Thyroid gland (tissue), 4 donors: ENCODE results near the gene FAM120AOS. TPM values are rescaled to one million over a fixed set of nuclear protein-coding genes. Genes with fewer than 3 reads are reported as not detected.

Experiments
- DNase-seq, 2 donors: peaks; one replicate each; pipeline ENCODE4 v3.0.0-alpha.2; 2019
- H3K27ac ChIP-seq, 3 donors: fragments of 200-600 bp; sonication (generic); 1 replicate in 2 of 3; 2 replicates in 1 of 3; pipeline ENCODE4 v1.5.1; 2016 to 2019; ENCODE audit warnings: mild to moderate bottlenecking in 1 of 3, moderate library complexity in 1 of 3
- H3K27me3 ChIP-seq: fragments of 200-600 bp; sonication (generic); one replicate; pipeline ENCODE4 v1.5.1; 2019
- H3K36me3 ChIP-seq, 2 donors: fragments of 200-600 bp; sonication (generic); one replicate each; pipeline ENCODE4 v1.5.1; 2016 to 2019
- H3K4me1 ChIP-seq, 2 donors: fragments of 200-600 bp; sonication (generic); one replicate each; pipeline ENCODE4 v1.5.1; 2017 to 2019
- H3K4me3 ChIP-seq, 3 donors: fragments of 200-600 bp; sonication (generic); replicated peaks in 1 of 3; 1 replicate in 2 of 3; 2 replicates in 1 of 3; pipeline ENCODE4 v1.5.1; 2016; ENCODE audit warnings: mild to moderate bottlenecking in 1 of 3
- H3K9me3 ChIP-seq: fragments of 200-600 bp; sonication (generic); one replicate; pipeline ENCODE4 v1.5.1; 2017
- CTCF ChIP-seq, 6 experiments: fragments of 200-600 bp in 3 of 6; fragments of 450-650 bp in 3 of 6; sonication (generic) in 3 of 6; IDR thresholded peaks; one replicate each; pipeline ENCODE4 v1.5.1; 2016 to 2019; ENCODE audit warnings: antibody characterized with exemption in 6 of 6, mild to moderate bottlenecking in 2 of 6, inconsistent platforms in 1 of 6, moderate library complexity in 1 of 6
- POLR2A ChIP-seq, 2 donors: fragments of 450-650 bp; IDR thresholded peaks; one replicate each; pipeline ENCODE4 v1.6.1; 2017; ENCODE audit warnings: antibody characterized with exemption in 2 of 2, mild to moderate bottlenecking in 2 of 2, moderate library complexity in 1 of 2
- WGBS, 2 donors: methylation state at CpG; one replicate each; pipeline ENCODE4 v1.1.5; 2017; 5-methylcytosine and 5-hydroxymethylcytosine counted together
- intact Hi-C: fragments of 100-400 bp; cut with DNase I; formaldehyde crosslinking; loops from one replicate; pipeline ENCODE4 v1.15.1; 2023
- total RNA-seq, 4 donors: library from RNA; depleted of rRNA; stranded (reverse); fragments of >200 nt; gene quantifications; one replicate each; pipeline ENCODE4 v1.2.3, GENCODE V29; 2016

The FAM120AOS gene
- total RNA-seq, 4 donors from 2014 or later: 68.5 to 92.7 (median 80.8) TPM

- no peak overlapping the region for H3K27ac ChIP-seq
- H3K4me1 ChIP-seq: peaks cover 51 to 72% of the 10 kb centered on the region in 2 donors
- H3K9me3 ChIP-seq: no peaks in the 10 kb centered on the region
- no peaks in the 10 kb centered on the region for H3K27me3 ChIP-seq
- TF ChIP-seq POLR2A (IDR thresholded peaks at IDR 0.05) (no peak), CTCF (IDR thresholded peaks at IDR 0.05) (no peak)
- WGBS, 2 donors: 94 to 96% methylated on average over 6 of the region's 6 CpGs
- no peak overlapping the region for H3K4me3 ChIP-seq
- intact Hi-C loops: no loop called here
- H3K36me3 ChIP-seq: no peaks in the 10 kb centered on the region
- no peak for DNase-seq
Observed at GRCh38 chr9:93465855-93466254, 12.5 kb upstream of the FAM120AOS start.

- no peaks in the 10 kb centered on the region for H3K9me3 ChIP-seq
- peak overlapping the region in 2 of 3 donors; percentile 8 to 10 for H3K27ac ChIP-seq
- 64 to 67% methylated on average over 2 of the region's 2 CpGs for WGBS, 2 donors
- no peaks in the 10 kb centered on the region for H3K36me3 ChIP-seq
- H3K27me3 ChIP-seq: no peaks in the 10 kb centered on the region
- no peak for TF ChIP-seq POLR2A (IDR thresholded peaks at IDR 0.05)
- no peak for TF ChIP-seq CTCF (IDR thresholded peaks at IDR 0.05)
- DNase-seq: no peak
- intact Hi-C loops: no loop called here
- H3K4me3 ChIP-seq: no peak overlapping the region
- H3K4me1 ChIP-seq: peaks cover 55 to 77% of the 10 kb centered on the region in 2 donors
Observed at GRCh38 chr9:93464876-93465275, 11.5 kb upstream of the FAM120AOS start.

GRCh38 chr9:93464395-93464794, 11.0 kb upstream of the FAM120AOS start:
- Histone ChIP-seq H3K27ac (peak overlapping the region in 1 of 3 donors; percentile 10), H3K4me3 (no peak overlapping the region), H3K4me1 (peaks cover 59 to 77% of the 10 kb centered on the region in 2 donors), H3K36me3 (no peaks in the 10 kb centered on the region), H3K9me3 (no peaks in the 10 kb centered on the region), H3K27me3 (no peaks in the 10 kb centered on the region)
- intact Hi-C loops: no loop called here
- no peak for DNase-seq
- 62 to 64% methylated on average over 3 of the region's 3 CpGs for WGBS, 2 donors
- TF ChIP-seq CTCF (IDR thresholded peaks at IDR 0.05) (no peak), POLR2A (IDR thresholded peaks at IDR 0.05) (no peak)

GRCh38 chr9:93463638-93464248, 10.4 kb upstream of the FAM120AOS start:
- no peaks in the 10 kb centered on the region for H3K36me3 ChIP-seq
- H3K4me1 ChIP-seq: peaks cover 59 to 77% of the 10 kb centered on the region in 2 donors
- intact Hi-C loops: no loop called here
- no peaks in the 10 kb centered on the region for H3K9me3 ChIP-seq
- no peak overlapping the region for H3K4me3 ChIP-seq
- 92 to 93% methylated on average over 4 of the region's 4 CpGs for WGBS, 2 donors
- H3K27me3 ChIP-seq: no peaks in the 10 kb centered on the region
- H3K27ac ChIP-seq: no peak overlapping the region
- TF ChIP-seq CTCF (IDR thresholded peaks at IDR 0.05) (no peak), POLR2A (IDR thresholded peaks at IDR 0.05) (no peak)
- no peak for DNase-seq

GRCh38 chr9:93461821-93462220, 8.4 kb upstream of the FAM120AOS start:
- no peak for TF ChIP-seq CTCF (IDR thresholded peaks at IDR 0.05)
- TF ChIP-seq POLR2A (IDR thresholded peaks at IDR 0.05): no peak
- no peak for DNase-seq
- Histone ChIP-seq H3K36me3 (no peaks in the 10 kb centered on the region), H3K27me3 (no peaks in the 10 kb centered on the region), H3K9me3 (no peaks in the 10 kb centered on the region), H3K4me1 (peaks cover 50 to 66% of the 10 kb centered on the region in 2 donors), H3K27ac (peak overlapping the region; percentile 8 to 26 (median 16)), H3K4me3 (no peak overlapping the region)
- WGBS, 2 donors: 70 to 78% methylated on average over 2 of the region's 2 CpGs
- intact Hi-C loops: no loop called here
